ENCODE measurements around the gene HTRA2. TPM values are rescaled to one million over a fixed set of nuclear protein-coding genes. Genes with fewer than 3 reads are reported as not detected.
A peak's percentile ranks its signal among the peaks of the same experiment; 100 is the strongest.

HTRA2 gene
- total RNA-seq, 4 donors from 2014 or later, result 24.2 to 38.5 (median 29.4) TPM

- no peak for TF ChIP-seq POLR2A (IDR thresholded peaks at IDR 0.05)
- TF ChIP-seq CTCF (IDR thresholded peaks at IDR 0.05 in 4 of 5, conservative IDR thresholded peaks at IDR 0.05 in 1 of 5), result peak in 4 of 5 experiments; percentile 18 to 29 (median 24)
- peaks cover 25 to 41% of the 10 kb centered on the region in 2 donors for H3K4me1 ChIP-seq
- peaks cover 0 to 18% of the 10 kb centered on the region in 2 donors for H3K36me3 ChIP-seq
- H3K4me3 ChIP-seq, result peak within 1 kb of the TSS; percentile 75 to 99 (median 84)
- in situ Hi-C loops (cut with MboI; ENCODE audit: low sequenced_read_pairs in 4 of 4) (no loop called here), intact Hi-C loops (cut with DNase I; ENCODE audit: low total_unique reads) (loop anchor here (1.0 kb wide), 4 partner anchors 22 to 53 kb away; partner anchors contain the start of genes AUP1, HTRA2 and TTC31)
- no peaks in the 10 kb centered on the region for H3K9me3 ChIP-seq
- H3K27me3 ChIP-seq, result peaks cover 26 to 53% (median 38%) of the 10 kb centered on the region in 3 donors
- DNase-seq, result peak; percentile 98 to 99
- peak; percentile 98 to 99 for ATAC-seq
- peak within 1 kb of the TSS; percentile 92 to 100 (median 98) for H3K27ac ChIP-seq
These were observed 22.4 kb upstream of the HTRA2 start, which contains the start of gene PCGF1 for GRCh38 chr2:74507145-74507925. TSS of gene PCGF1 (minus strand) at chr2:74507695. CDS start at chr2:74507668, 27 bp downstream.

GRCh38 chr2:74507926-74508520 lies 21.7 kb upstream of the HTRA2 start:
- intact Hi-C loops (cut with DNase I; ENCODE audit: low total_unique reads), result loop anchor here (1.0 kb wide), 4 partner anchors 21 to 54 kb away; partner anchors contain the start of genes AUP1, HTRA2 and TTC31
- peaks cover 25 to 36% of the 10 kb centered on the region in 2 donors for H3K4me1 ChIP-seq
- in situ Hi-C loops (cut with MboI; ENCODE audit: low sequenced_read_pairs in 4 of 4), result no loop called here
- peaks cover 0 to 18% of the 10 kb centered on the region in 2 donors for H3K36me3 ChIP-seq
- no peak for TF ChIP-seq POLR2A (IDR thresholded peaks at IDR 0.05)
- no peak for TF ChIP-seq CTCF (IDR thresholded peaks at IDR 0.05 in 4 of 5, conservative IDR thresholded peaks at IDR 0.05 in 1 of 5)
- no peak for DNase-seq
- H3K4me3 ChIP-seq, result peak overlapping the region; percentile 75 to 99 (median 84)
- peaks cover 27 to 53% (median 37%) of the 10 kb centered on the region in 3 donors for H3K27me3 ChIP-seq
- ATAC-seq, result peak; percentile 3 to 20
- H3K9me3 ChIP-seq, result no peaks in the 10 kb centered on the region
- peak overlapping the region; percentile 92 to 100 (median 98) for H3K27ac ChIP-seq

GRCh38 chr2:74510272-74510671 lies 19.5 kb upstream of the HTRA2 start:
- peaks cover 0 to 10% of the 10 kb centered on the region in 2 donors for H3K36me3 ChIP-seq
- TF ChIP-seq CTCF (IDR thresholded peaks at IDR 0.05 in 4 of 5, conservative IDR thresholded peaks at IDR 0.05 in 1 of 5) (no peak), POLR2A (IDR thresholded peaks at IDR 0.05) (no peak)
- ATAC-seq (no peak), DNase-seq (no peak)
- peaks cover 44 to 62% (median 58%) of the 10 kb centered on the region in 3 donors for H3K27me3 ChIP-seq
- peaks cover 21 to 32% of the 10 kb centered on the region in 2 donors for H3K4me1 ChIP-seq
- no peaks in the 10 kb centered on the region for H3K9me3 ChIP-seq
- in situ Hi-C loops (cut with MboI; ENCODE audit: low sequenced_read_pairs in 4 of 4) (no loop called here), intact Hi-C loops (cut with DNase I; ENCODE audit: low total_unique reads) (no loop called here)
- no peak overlapping the region for H3K27ac ChIP-seq
- H3K4me3 ChIP-seq, result no peak overlapping the region

- Histone ChIP-seq H3K27ac (no peak overlapping the region), H3K9me3 (no peaks in the 10 kb centered on the region), H3K36me3 (no peaks in the 10 kb centered on the region), H3K4me3 (no peak overlapping the region), H3K4me1 (peaks cover 17 to 27% of the 10 kb centered on the region in 2 donors), H3K27me3 (peaks cover 55 to 69% (median 66%) of the 10 kb centered on the region in 3 donors)
- in situ Hi-C loops (cut with MboI; ENCODE audit: low sequenced_read_pairs in 4 of 4) (no loop called here), intact Hi-C loops (cut with DNase I; ENCODE audit: low total_unique reads) (no loop called here)
- DNase-seq (no peak), ATAC-seq (no peak)
- TF ChIP-seq POLR2A (IDR thresholded peaks at IDR 0.05), result no peak
- no peak for TF ChIP-seq CTCF (IDR thresholded peaks at IDR 0.05 in 4 of 5, conservative IDR thresholded peaks at IDR 0.05 in 1 of 5)
These were observed 18.4 kb upstream of the HTRA2 start for GRCh38 chr2:74511104-74511989.
